ENCODE measurements around the gene IL34. TPM values are rescaled to one million over a fixed set of nuclear protein-coding genes. Genes with fewer than 3 reads are reported as not detected.

IL34 gene
- polyA plus RNA-seq (2011; rRNA removed) (0.12 and 0.25 TPM in 2 replicates), polyA plus RNA-seq (2017; fragmentation: RNase III; extraction: RNeasy Plus Mini Kit Qiagen cat#74134 plus additional on column Dnase treatment) (0.29 to 0.89 TPM (median 0.40 TPM) in 3 replicates), polyA minus RNA-seq (2011; rRNA and poly(A)+ RNA removed) (0.41 TPM in 1 of 2 replicates, not detected in the other)
- polyA plus RNA-seq (2012; cell fraction: cytosol; rRNA removed) = 0.73 and 1.2 TPM in 2 replicates
- polyA plus RNA-seq (2012; cell fraction: nucleus; rRNA removed) = 0.94 and 1.5 TPM in 2 replicates

DNA sequence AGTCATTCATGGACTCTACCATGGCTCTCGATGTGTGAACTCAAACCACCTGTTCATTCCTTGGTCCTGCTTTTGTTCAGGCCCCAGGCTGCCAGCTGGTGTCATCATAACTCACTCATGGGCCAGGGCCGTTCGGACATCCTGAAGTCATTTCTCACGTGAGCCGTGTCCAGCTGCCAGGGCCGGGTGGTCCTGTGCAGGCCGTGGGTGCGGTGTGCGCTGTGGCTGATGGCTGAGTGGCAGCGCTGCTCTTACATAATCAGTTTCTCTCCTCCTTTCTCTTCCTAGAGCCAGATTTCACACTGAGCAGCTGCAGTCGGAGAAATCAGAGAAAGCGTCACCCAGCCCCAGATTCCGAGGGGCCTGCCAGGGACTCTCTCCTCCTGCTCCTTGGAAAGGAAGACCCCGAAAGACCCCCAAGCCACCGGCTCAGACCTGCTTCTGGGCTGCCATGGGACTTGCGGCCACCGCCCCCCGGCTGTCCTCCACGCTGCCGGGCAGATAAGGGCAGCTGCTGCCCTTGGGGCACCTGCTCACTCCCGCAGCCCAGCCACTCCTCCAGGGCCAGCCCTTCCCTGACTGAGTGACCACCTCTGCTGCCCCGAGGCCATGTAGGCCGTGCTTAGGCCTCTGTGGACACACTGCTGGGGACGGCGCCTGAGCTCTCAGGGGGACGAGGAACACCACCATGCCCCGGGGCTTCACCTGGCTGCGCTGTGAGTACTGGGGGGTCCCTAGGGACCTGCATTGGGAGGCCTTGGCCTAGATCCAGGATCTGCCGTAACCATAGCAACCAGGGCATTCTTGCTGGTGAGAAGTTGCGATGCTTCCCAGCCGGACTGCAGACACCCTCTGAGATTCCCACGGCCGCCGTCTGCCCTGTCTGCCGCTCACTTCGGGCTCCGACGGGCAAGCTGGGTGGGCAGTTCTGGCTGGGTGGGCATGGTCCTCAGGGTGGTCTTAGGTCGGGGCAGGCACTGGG is at the start of gene IL34:
Gene IL34, plus strand, starts transcription at position 300 of the 982 bp plus-strand sequence. Its CDS starts 389 bp downstream, at position 689.
- CTCF ChIA-PET = interaction anchor here (0.9 to 1.5 kb wide), 2 partner anchors 8 to 286 kb away, joined by 3 to 4 read pairs; no protein-coding TSS in a partner anchor
- H3K4me3 ChIP-seq = no peak within 1 kb of the TSS
- DNase-seq (ENCODE audit: low read depth in 1 of 2, low spot score in 1 of 2) (no peak), ATAC-seq (peak in 1 of 2 experiments; percentile 31; a peak in 3 of 6 replicates), FAIRE-seq (no peak)
- H3K9me3 ChIP-seq = no peaks in the 10 kb centered on the region
- no peak within 1 kb of the TSS for H3K27ac ChIP-seq
- POLR2A ChIA-PET = no interaction called here
- no peaks in the 10 kb centered on the region for H3K4me1 ChIP-seq
- H3K4me2 ChIP-seq = no peak within 1 kb of the TSS
- no peak for TF ChIP-seq EHMT2 (IDR thresholded peaks at IDR 0.05; ENCODE audit: low read depth)
- TF ChIP-seq KDM1A (IDR thresholded peaks at IDR 0.05; ENCODE audit: low read depth) = no peak
- no peak for TF ChIP-seq PHF8 (IDR thresholded peaks at IDR 0.05; ENCODE audit: borderline replicate concordance, low read depth)
- no peak for TF ChIP-seq MAX (IDR thresholded peaks at IDR 0.05)
- no peak for TF ChIP-seq POLR2AphosphoS2 (conservative IDR thresholded peaks at IDR 0.05; ENCODE audit: low read length)
- TF ChIP-seq ESRRA (IDR thresholded peaks at IDR 0.05; ENCODE audit: borderline replicate concordance, low read length) = no peak
- TF ChIP-seq TP53 (CRISPR knock-in tag; IDR thresholded peaks at IDR 0.05) = no peak
- TF ChIP-seq NFE2L2 (conservative IDR thresholded peaks at IDR 0.05; ENCODE audit: low read length) = no peak
- no peak for TF ChIP-seq KDM5A (IDR thresholded peaks at IDR 0.05)
- TF ChIP-seq HOXA7 (CRISPR knock-in tag; IDR thresholded peaks at IDR 0.05) = no peak
- TF ChIP-seq HEYL (CRISPR knock-in tag; IDR thresholded peaks at IDR 0.05) = no peak
- no peak for TF ChIP-seq CEBPB (IDR thresholded peaks at IDR 0.05)
- TF ChIP-seq FOXS1 (CRISPR knock-in tag; IDR thresholded peaks at IDR 0.05) = no peak
- no peak for TF ChIP-seq EHF (CRISPR knock-in tag; IDR thresholded peaks at IDR 0.05)
- TF ChIP-seq ELK1 (IDR thresholded peaks at IDR 0.05; ENCODE audit: low read depth, low read length) = no peak
- TF ChIP-seq ZSCAN20 (CRISPR knock-in tag; IDR thresholded peaks at IDR 0.05) = no peak
- no peak for TF ChIP-seq GATA3 (IDR thresholded peaks at IDR 0.05; ENCODE audit: borderline replicate concordance)
- TF ChIP-seq CBX8 (IDR thresholded peaks at IDR 0.05) = no peak
- no peak for TF ChIP-seq RARB (CRISPR knock-in tag; IDR thresholded peaks at IDR 0.05)
- WGBS (ENCODE audit: missing lambda C conversion rate) = 83% methylated on average over 24 of the region's 39 CpGs

DNA sequence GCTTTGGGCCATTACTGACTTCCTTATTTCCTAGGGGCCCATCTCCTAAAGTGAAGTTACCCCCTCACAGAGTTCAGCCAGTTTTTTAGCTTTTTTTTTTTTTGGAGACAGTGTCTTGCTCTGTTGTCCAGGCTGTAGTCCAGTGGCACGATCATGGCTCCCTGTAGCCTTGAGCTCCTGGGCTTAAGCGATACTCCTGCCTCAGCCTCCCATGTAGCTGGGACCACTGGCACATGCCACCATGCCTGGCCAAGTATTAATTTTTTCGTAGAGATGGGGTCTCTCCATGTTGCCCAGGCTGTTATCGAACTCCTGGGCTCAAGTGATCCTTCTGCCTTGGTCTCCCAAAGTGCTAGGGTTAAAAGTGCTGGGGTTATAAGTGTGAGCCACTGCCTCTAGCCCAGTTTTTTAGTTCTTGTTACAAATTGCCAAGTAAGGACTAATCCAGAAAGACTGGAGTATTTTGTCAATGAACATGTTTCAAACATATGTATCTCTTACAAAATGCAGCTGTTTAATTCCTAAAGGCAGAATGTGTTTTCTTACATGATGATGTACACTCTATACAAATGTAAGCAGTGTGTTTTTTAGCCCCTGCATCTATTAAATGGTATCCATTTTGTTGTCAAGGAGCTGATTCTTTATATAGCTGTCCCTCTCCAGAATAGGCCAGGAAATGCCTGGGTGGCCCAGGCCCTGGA is 49.1 kb upstream of the IL34 start:
- Histone ChIP-seq H3K27ac (no peak overlapping the region), H3K4me1 (no peaks in the 10 kb centered on the region), H3K4me3 (no peak overlapping the region), H3K9me3 (no peaks in the 10 kb centered on the region), H3K4me2 (no peak overlapping the region)
- TF ChIP-seq ZNF302 (CRISPR knock-in tag; IDR thresholded peaks at IDR 0.05) = no peak
- no peak for TF ChIP-seq JUN (IDR thresholded peaks at IDR 0.05)
- no peak for TF ChIP-seq CHD4 (IDR thresholded peaks at IDR 0.05; ENCODE audit: borderline replicate concordance)
- TF ChIP-seq HOXB13 (CRISPR knock-in tag; IDR thresholded peaks at IDR 0.05; ENCODE audit: low read depth) = no peak
- TF ChIP-seq, protein P1, sequence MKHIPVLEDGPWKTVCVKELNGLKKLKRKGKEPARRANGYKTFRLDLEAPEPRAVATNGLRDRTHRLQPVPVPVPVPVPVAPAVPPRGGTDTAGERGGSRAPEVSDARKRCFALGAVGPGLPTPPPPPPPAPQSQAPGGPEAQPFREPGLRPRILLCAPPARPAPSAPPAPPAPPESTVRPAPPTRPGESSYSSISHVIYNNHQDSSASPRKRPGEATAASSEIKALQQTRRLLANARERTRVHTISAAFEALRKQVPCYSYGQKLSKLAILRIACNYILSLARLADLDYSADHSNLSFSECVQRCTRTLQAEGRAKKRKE (CRISPR knock-in tag; IDR thresholded peaks at IDR 0.05; ENCODE audit: low read depth) = no peak
- no peak for TF ChIP-seq POLR2A (IDR thresholded peaks at IDR 0.05; ENCODE audit: low read length)
- no peak for TF ChIP-seq NPAS2 (CRISPR knock-in tag; IDR thresholded peaks at IDR 0.05; ENCODE audit: borderline replicate concordance)
- TF ChIP-seq TP53 (CRISPR knock-in tag; IDR thresholded peaks at IDR 0.05) = no peak
- TF ChIP-seq PHF8 (IDR thresholded peaks at IDR 0.05; ENCODE audit: borderline replicate concordance, low read depth) = no peak
- TF ChIP-seq KDM5A (IDR thresholded peaks at IDR 0.05) = no peak
- TF ChIP-seq, protein P2, sequence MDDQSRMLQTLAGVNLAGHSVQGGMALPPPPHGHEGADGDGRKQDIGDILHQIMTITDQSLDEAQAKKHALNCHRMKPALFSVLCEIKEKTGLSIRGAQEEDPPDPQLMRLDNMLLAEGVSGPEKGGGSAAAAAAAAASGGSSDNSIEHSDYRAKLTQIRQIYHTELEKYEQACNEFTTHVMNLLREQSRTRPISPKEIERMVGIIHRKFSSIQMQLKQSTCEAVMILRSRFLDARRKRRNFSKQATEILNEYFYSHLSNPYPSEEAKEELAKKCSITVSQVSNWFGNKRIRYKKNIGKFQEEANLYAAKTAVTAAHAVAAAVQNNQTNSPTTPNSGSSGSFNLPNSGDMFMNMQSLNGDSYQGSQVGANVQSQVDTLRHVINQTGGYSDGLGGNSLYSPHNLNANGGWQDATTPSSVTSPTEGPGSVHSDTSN (IDR thresholded peaks at IDR 0.05) = no peak
- no peak for TF ChIP-seq SREBF2 (IDR thresholded peaks at IDR 0.05)
- TF ChIP-seq BCL3 (IDR thresholded peaks at IDR 0.05) = no peak
- FAIRE-seq (no peak), ATAC-seq (no peak), DNase-seq (ENCODE audit: low read depth in 1 of 2, low spot score in 1 of 2) (no peak)
- POLR2A ChIA-PET = no interaction called here
- WGBS (ENCODE audit: missing lambda C conversion rate) = 57% methylated on average over 4 of the region's 4 CpGs
- CTCF ChIA-PET = interaction anchor here (0.6 to 0.8 kb wide), 5 partner anchors 12 to 179 kb away, joined by 3 read pairs; no protein-coding TSS in a partner anchor
